Measurements from ENCODE around the gene PDE4B.
"Not testable (repeated sequence)": the region's sequence is repeated elsewhere in the genome, so short reads cannot be mapped to it uniquely, and the experiment has no call there.

PDE4B gene

DNA sequence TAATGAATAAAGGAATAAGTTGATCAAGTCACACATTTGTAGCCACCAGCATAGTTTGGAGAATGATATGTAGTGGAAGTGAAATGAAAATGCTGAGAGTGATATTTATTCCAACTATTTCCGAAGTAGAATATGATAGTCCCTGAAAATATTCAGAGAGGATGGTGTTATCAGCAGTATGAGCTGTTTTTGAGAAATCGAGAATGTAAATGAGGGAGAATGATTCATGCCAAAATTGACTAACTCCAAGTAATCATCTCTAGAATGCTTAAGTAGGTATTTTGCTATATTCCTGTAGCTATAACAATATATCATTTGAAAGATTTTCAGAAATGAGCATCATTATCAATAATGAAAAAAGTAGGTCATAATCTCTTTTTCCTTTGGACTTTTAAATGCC, 178.9 kb downstream of the PDE4B start:
- in situ Hi-C loops (cut with MboI; ENCODE audit: low pct_unique_long_range_greater_than_20kb, low sequenced_read_pairs), result no loop called here
- DNase-seq, result no peak

DNA sequence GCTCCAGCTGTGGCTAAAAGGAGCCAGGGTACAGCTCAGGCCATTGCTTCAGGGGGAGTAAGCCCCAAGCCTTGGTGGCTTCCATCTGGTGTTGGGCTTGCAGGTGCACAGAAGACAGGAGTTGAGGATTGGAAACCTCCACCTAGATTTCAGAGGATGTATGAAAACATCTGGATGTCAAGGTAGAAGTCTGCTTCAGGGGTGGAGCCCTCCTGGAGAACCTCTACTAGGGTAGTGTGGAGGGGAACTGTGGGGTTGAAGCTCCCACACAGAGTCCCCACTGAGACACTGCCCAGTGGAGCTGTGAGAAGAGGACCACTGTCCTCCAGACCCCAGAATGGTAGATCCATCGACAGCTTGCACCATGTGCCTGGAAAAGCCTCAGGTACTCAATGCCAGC, 183.0 kb downstream of the PDE4B start:
- no peak for DNase-seq

GRCh38 chr1:65979136-65980044, 186.7 kb downstream of the PDE4B start:
- in situ Hi-C loops (cut with MboI; ENCODE audit: low pct_unique_long_range_greater_than_20kb, low sequenced_read_pairs), result no loop called here
- DNase-seq, result no peak

More for the DNA sequence above, 183.0 kb downstream of the PDE4B start:
- in situ Hi-C loops (cut with MboI; ENCODE audit: low pct_unique_long_range_greater_than_20kb, low sequenced_read_pairs), result no loop called here

GRCh38 chr1:65980237-65980636, 187.5 kb downstream of the PDE4B start:
- in situ Hi-C loops (cut with MboI; ENCODE audit: low pct_unique_long_range_greater_than_20kb, low sequenced_read_pairs), result no loop called here
- DNase-seq, result no peak

DNA sequence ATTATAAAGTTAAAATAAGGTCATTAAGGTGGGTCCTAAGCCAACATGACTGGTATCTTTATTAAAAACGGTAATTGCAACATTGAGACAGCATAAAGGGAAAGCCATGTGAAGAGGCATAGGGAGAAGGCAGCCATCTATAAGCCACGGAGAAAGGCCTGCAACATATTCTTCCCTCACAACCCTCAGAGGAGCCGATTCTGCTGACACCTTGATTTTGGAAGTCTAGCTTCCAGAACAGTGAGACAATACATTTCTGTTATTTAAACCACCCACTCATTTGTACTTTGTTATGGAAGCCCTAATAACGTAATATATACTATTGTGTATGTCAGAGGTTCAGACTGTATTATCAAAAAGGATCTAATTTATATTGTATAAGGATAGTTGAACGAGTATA, 190.8 kb downstream of the PDE4B start:
- in situ Hi-C loops (cut with MboI; ENCODE audit: low pct_unique_long_range_greater_than_20kb, low sequenced_read_pairs), result no loop called here
- no peak for DNase-seq

- no peak for DNase-seq
- in situ Hi-C loops (cut with MboI; ENCODE audit: low pct_unique_long_range_greater_than_20kb, low sequenced_read_pairs), result no loop called here
Measured at GRCh38 chr1:65985393-65986066, 192.8 kb downstream of the PDE4B start.

DNA sequence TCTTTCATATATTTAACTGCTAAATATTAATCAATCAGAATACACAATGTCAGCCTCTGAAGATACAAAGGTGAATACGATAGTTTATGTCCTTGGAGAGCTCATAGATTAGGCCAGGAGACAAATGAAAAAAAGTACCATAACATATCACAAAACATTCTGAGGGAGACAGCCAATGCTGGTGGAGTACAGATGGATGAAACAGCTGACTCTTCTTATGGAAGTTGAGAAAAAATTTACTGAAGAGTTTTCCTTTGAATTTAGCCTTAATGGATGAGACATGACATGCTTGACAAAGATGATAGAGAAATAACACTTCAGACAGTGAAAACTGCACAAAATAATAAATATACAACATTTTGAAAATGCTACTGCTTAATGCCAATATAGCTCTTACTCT, 193.5 kb downstream of the PDE4B start:
- no peak for DNase-seq
- in situ Hi-C loops (cut with MboI; ENCODE audit: low pct_unique_long_range_greater_than_20kb, low sequenced_read_pairs), result no loop called here

DNA sequence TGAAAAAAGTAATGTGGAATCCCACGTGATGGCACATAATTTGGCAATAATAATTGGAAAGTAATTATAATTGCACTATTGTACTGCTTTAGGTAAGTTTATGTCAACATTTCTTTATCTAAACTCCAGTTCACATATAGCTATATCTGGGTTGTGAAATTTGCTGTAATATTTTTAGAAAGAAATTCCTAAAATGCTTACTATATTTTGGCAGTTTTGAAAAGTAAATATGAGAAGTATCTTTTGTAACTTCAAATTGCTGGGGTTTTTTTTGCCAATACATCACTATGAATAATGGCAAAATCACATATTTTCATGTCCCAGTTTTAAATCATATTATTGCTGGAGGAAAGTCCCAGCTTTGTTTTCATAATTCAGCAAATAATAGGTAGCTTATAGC, 197.5 kb downstream of the PDE4B start:
- in situ Hi-C loops (cut with MboI; ENCODE audit: low pct_unique_long_range_greater_than_20kb, low sequenced_read_pairs), result no loop called here

DNA sequence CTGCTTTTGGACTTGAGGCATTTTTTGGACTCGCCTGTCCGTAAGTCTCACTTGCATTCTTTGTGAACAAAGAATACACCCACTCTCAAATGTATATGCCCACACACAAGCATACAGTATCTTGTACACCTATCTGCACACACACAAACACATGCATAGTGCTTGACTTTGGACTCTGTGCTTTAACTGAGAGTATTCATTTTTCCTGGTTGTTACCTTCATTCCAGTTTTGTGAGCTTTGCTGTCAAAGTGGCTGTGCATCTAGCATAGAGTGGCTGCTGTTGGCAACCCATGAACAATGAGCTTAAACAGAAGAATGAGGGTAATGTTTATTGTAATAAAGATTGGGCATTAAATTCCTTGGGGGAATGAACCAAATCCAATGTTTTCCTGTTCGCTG, 199.0 kb downstream of the PDE4B start:
- DNase-seq, result no peak
- in situ Hi-C loops (cut with MboI; ENCODE audit: low pct_unique_long_range_greater_than_20kb, low sequenced_read_pairs), result no loop called here

More for the DNA sequence above, 197.5 kb downstream of the PDE4B start:
- DNase-seq, result no peak

GRCh38 chr1:65992165-65992821, 199.6 kb downstream of the PDE4B start:
- in situ Hi-C loops (cut with MboI; ENCODE audit: low pct_unique_long_range_greater_than_20kb, low sequenced_read_pairs), result no loop called here
- DNase-seq, result no peak

GRCh38 chr1:65992831-65993271, 200.2 kb downstream of the PDE4B start:
- in situ Hi-C loops (cut with MboI; ENCODE audit: low pct_unique_long_range_greater_than_20kb, low sequenced_read_pairs), result no loop called here
- no peak for DNase-seq

GRCh38 chr1:65994223-65994622, 201.5 kb downstream of the PDE4B start:
- no peak for DNase-seq

DNA sequence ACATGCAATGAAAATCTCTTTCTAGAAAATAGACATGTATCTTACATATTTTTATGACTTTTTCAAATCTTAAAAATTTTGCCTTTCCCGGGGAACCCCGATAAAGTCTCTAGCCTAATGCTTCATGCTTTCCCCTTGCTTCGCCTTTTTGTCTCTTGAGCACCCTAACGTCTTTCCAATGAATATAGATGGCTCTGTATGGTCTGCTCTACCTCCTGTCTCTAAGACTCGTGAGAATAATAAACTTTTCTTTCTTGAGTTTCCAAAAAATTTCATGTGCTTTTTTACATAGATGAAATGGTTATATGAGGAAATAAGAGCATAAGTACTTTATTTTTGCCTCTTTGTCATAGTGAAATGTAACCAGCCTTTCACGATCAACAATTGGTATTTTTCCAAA, 202.6 kb downstream of the PDE4B start:
- DNase-seq, result no peak
- in situ Hi-C loops (cut with MboI; ENCODE audit: low pct_unique_long_range_greater_than_20kb, low sequenced_read_pairs), result no loop called here

More at GRCh38 chr1:65994223-65994622, 201.5 kb downstream of the PDE4B start:
- in situ Hi-C loops (cut with MboI; ENCODE audit: low pct_unique_long_range_greater_than_20kb, low sequenced_read_pairs), result no loop called here

- in situ Hi-C loops (cut with MboI; ENCODE audit: low pct_unique_long_range_greater_than_20kb, low sequenced_read_pairs), result no loop called here
Measured at GRCh38 chr1:65995928-65996327, 203.2 kb downstream of the PDE4B start.

DNA sequence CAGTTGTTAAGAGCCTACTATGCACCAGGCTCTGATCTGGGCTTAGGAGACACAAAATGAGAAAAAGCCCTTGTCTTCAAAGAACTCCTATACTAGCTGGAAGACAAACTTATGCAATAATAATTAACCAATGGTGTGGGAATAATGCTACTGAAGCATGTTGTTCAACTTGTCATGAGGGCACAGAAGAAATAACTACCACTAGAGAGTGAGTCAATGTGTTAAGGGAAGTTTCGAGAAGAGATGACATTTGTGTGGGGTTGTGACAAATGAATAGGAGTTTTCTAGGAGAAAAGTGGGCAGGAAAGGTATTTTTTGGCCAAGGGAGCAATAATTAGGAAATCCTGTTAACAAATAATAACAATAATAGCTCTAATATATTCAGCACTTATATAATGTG, 205.0 kb downstream of the PDE4B start:
- DNase-seq, result no peak
- in situ Hi-C loops (cut with MboI; ENCODE audit: low pct_unique_long_range_greater_than_20kb, low sequenced_read_pairs), result no loop called here

More at GRCh38 chr1:65995928-65996327, 203.2 kb downstream of the PDE4B start:
- no peak for DNase-seq

GRCh38 chr1:65998763-65999583, 206.3 kb downstream of the PDE4B start:
- no peak for DNase-seq
- in situ Hi-C loops (cut with MboI; ENCODE audit: low pct_unique_long_range_greater_than_20kb, low sequenced_read_pairs), result no loop called here

DNA sequence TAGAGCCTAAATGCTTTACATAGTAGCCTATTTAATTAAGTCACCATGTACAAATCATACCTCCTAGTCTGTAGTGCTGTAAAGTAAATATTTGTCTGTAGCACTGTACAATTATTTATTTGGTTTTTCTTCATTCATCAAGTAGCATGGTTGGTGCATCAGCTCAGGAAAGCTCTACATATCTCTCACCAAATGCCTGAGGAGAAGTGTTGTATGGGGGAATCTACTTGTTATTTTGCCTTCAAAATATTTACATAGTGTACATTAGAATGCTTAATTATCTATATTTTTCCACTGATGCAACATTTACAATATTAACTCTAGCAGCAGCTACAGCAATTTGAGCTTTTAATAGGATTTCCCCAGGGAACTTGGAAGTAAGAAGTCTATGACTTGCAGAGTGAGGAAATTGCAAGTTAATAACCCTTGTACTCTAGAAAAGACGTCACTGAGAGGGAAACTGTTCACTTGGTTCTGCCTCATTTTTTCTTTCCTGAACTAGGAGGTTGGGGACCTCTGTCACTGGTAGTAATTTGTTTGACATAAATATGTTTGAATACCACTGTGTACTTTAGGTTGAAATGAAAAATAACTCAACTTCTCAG, 207.4 kb downstream of the PDE4B start:
- in situ Hi-C loops (cut with MboI; ENCODE audit: low pct_unique_long_range_greater_than_20kb, low sequenced_read_pairs), result no loop called here
- DNase-seq, result no peak

- in situ Hi-C loops (cut with MboI; ENCODE audit: low pct_unique_long_range_greater_than_20kb, low sequenced_read_pairs), result no loop called here
- DNase-seq, result no peak
Measured at GRCh38 chr1:66003690-66004089, 211.0 kb downstream of the PDE4B start.

GRCh38 chr1:66006534-66006933, 213.8 kb downstream of the PDE4B start:
- in situ Hi-C loops (cut with MboI; ENCODE audit: low pct_unique_long_range_greater_than_20kb, low sequenced_read_pairs); DNase-seq: not testable (repeated sequence)
